Measurements from ENCODE around the gene TRIP12. TPM values are rescaled to one million over a fixed set of nuclear protein-coding genes. Genes with fewer than 3 reads are reported as not detected.

Gene TRIP12
- polyA plus RNA-seq, 1 of the 3 experiments (the other 2 are of a cell fraction) = 30.3 TPM

- no peak overlapping the region for H3K4me2 ChIP-seq
- no peaks in the 10 kb centered on the region for H3K27me3 ChIP-seq (ENCODE audit: insufficient read depth)
- peaks cover 4% of the 10 kb centered on the region for H3F3A ChIP-seq (replicated peaks; ENCODE audit: insufficient read depth)
- CTCF ChIA-PET = interaction anchor here (1.1 to 6.1 kb wide), 2 partner anchors 14 to 31 kb away, joined by 4 to 27 read pairs; no protein-coding TSS in a partner anchor
- H4K20me1 ChIP-seq (ENCODE audit: insufficient read depth) = peaks cover 32% of the 10 kb centered on the region
- POLR2A ChIA-PET = interaction anchor here (1.3 kb wide), 1 partner anchor 89 kb away, joined by 3 read pairs; no protein-coding TSS in a partner anchor
- peaks cover 69 to 82% of the 10 kb centered on the region in 2 experiments for H3K36me3 ChIP-seq (replicated peaks in 1 of 2; ENCODE audit: control insufficient read depth in 1 of 2, insufficient read depth in 2 of 2, low read length in 1 of 2)
- H2AFZ ChIP-seq (ENCODE audit: low read depth) = no peak overlapping the region
- H3K9me3 ChIP-seq = no peaks in the 10 kb centered on the region
- H3K9ac ChIP-seq = no peak overlapping the region
- peaks cover 53% of the 10 kb centered on the region for H3K79me2 ChIP-seq (ENCODE audit: insufficient read depth)
- H3K9me2 ChIP-seq = no peaks in the 10 kb centered on the region
- WGBS (ENCODE audit: low lambda C conversion rate) = 98% methylated on average over 3 of the region's 3 CpGs
- no peak overlapping the region; a peak in 1 of 4 replicates for H3K27ac ChIP-seq (ENCODE audit: low read depth in 2 of 2, low read length in 1 of 2)
- TF ChIP-seq ZBTB33 (IDR thresholded peaks at IDR 0.05; ENCODE audit: borderline replicate concordance, low read depth) (no peak), FOXM1 (IDR thresholded peaks at IDR 0.05; ENCODE audit: low read depth) (no peak), MXI1 (IDR thresholded peaks at IDR 0.05; ENCODE audit: low read depth, low read length) (no peak), USF2 (IDR thresholded peaks at IDR 0.05; ENCODE audit: borderline replicate concordance, low read depth, low read length) (no peak)
- no peak for DNase-seq
- H3K4me1 ChIP-seq (ENCODE audit: control insufficient read depth in 1 of 2, insufficient read depth in 2 of 2, low read depth in 1 of 2, low read length in 1 of 2) = peaks cover 0 to 3% of the 10 kb centered on the region in 2 experiments; a peak in 2 of 4 replicates
- no peak overlapping the region for H3K4me3 ChIP-seq (ENCODE audit: low read depth in 2 of 2, low read length in 1 of 2)
Measured at GRCh38 chr2:229831805-229832509, 89.9 kb downstream of the TRIP12 start.

GRCh38 chr2:229825476-229825875 lies 96.3 kb downstream of the TRIP12 start:
- Histone ChIP-seq H3K27ac (ENCODE audit: low read depth in 2 of 2, low read length in 1 of 2) (no peak overlapping the region), H3K27me3 (ENCODE audit: insufficient read depth) (no peaks in the 10 kb centered on the region), H4K20me1 (ENCODE audit: insufficient read depth) (no peaks in the 10 kb centered on the region), H3K36me3 (replicated peaks in 1 of 2; ENCODE audit: control insufficient read depth in 1 of 2, insufficient read depth in 2 of 2, low read length in 1 of 2) (peaks cover 56 to 73% of the 10 kb centered on the region in 2 experiments), H3K9me3 (no peaks in the 10 kb centered on the region), H3F3A (replicated peaks; ENCODE audit: insufficient read depth) (peaks cover 24% of the 10 kb centered on the region), H3K4me1 (ENCODE audit: control insufficient read depth in 1 of 2, insufficient read depth in 2 of 2, low read depth in 1 of 2, low read length in 1 of 2) (no peaks in the 10 kb centered on the region), H3K4me2 (no peak overlapping the region), H3K9me2 (no peaks in the 10 kb centered on the region), H3K9ac (no peak overlapping the region), H2AFZ (ENCODE audit: low read depth) (no peak overlapping the region), H3K4me3 (ENCODE audit: low read depth in 2 of 2, low read length in 1 of 2) (no peak overlapping the region), H3K79me2 (ENCODE audit: insufficient read depth) (peaks cover 14% of the 10 kb centered on the region; the same call in 1 of the 2 replicates)
- no peak for DNase-seq
- ChIA-PET POLR2A (no interaction called here), CTCF (no interaction called here)
- WGBS (ENCODE audit: low lambda C conversion rate) = 100% methylated on average over 1 of the region's 1 CpG
- TF ChIP-seq CTCF (IDR thresholded peaks at IDR 0.05) = no peak; the same call in 1 of the 2 replicates
- no peak for TF ChIP-seq ELF1 (IDR thresholded peaks at IDR 0.05)
- TF ChIP-seq MEF2A (IDR thresholded peaks at IDR 0.05; ENCODE audit: borderline replicate concordance, low read depth) = no peak

Data from SK-N-SH (cell line).